ENCODE results near the gene PHACTR1.

The PHACTR1 gene

GRCh38 chr6:13074415-13075140, 358.0 kb downstream of the PHACTR1 start:
- TF ChIP-seq CTCF (IDR thresholded peaks at IDR 0.05; ENCODE audit: control insufficient read depth, insufficient read depth, low read depth, low read length, missing control alignments), result no peak
- DNase-seq (ENCODE audit: low read depth), result no peak
- no peak overlapping the region for H3K4me3 ChIP-seq (ENCODE audit: control insufficient read depth, low read depth, low read length)

GRCh38 chr6:13075141-13075845, 358.7 kb downstream of the PHACTR1 start:
- no peak for TF ChIP-seq CTCF (IDR thresholded peaks at IDR 0.05; ENCODE audit: control insufficient read depth, insufficient read depth, low read depth, low read length, missing control alignments)
- no peak overlapping the region for H3K4me3 ChIP-seq (ENCODE audit: control insufficient read depth, low read depth, low read length)
- no peak for DNase-seq (ENCODE audit: low read depth)

GRCh38 chr6:13076575-13076974, 360.0 kb downstream of the PHACTR1 start:
- H3K4me3 ChIP-seq (ENCODE audit: control insufficient read depth, low read depth, low read length), result no peak overlapping the region
- no peak for TF ChIP-seq CTCF (IDR thresholded peaks at IDR 0.05; ENCODE audit: control insufficient read depth, insufficient read depth, low read depth, low read length, missing control alignments)
- DNase-seq (ENCODE audit: low read depth), result no peak

GRCh38 chr6:13077117-13077516, 360.6 kb downstream of the PHACTR1 start:
- no peak for DNase-seq (ENCODE audit: low read depth)
- no peak overlapping the region for H3K4me3 ChIP-seq (ENCODE audit: control insufficient read depth, low read depth, low read length)
- TF ChIP-seq CTCF (IDR thresholded peaks at IDR 0.05; ENCODE audit: control insufficient read depth, insufficient read depth, low read depth, low read length, missing control alignments), result no peak

GRCh38 chr6:13079096-13079723, 362.6 kb downstream of the PHACTR1 start:
- TF ChIP-seq CTCF (IDR thresholded peaks at IDR 0.05; ENCODE audit: control insufficient read depth, insufficient read depth, low read depth, low read length, missing control alignments), result no peak
- no peak for DNase-seq (ENCODE audit: low read depth)

GRCh38 chr6:13080462-13081188, 364.1 kb downstream of the PHACTR1 start:
- H3K4me3 ChIP-seq (ENCODE audit: control insufficient read depth, low read depth, low read length), result no peak overlapping the region
- DNase-seq (ENCODE audit: low read depth), result no peak
- no peak for TF ChIP-seq CTCF (IDR thresholded peaks at IDR 0.05; ENCODE audit: control insufficient read depth, insufficient read depth, low read depth, low read length, missing control alignments)

More at GRCh38 chr6:13079096-13079723, 362.6 kb downstream of the PHACTR1 start:
- no peak overlapping the region for H3K4me3 ChIP-seq (ENCODE audit: control insufficient read depth, low read depth, low read length)

Measured in AG09309 (cell line).